ENCODE measurements around the gene ARL15.

The ARL15 gene

GRCh38 chr5:53917826-53918225 lies 392.5 kb downstream of the ARL15 start:
- in situ Hi-C loops (cut with MboI; ENCODE audit: low sequenced_read_pairs), result no loop called here

- in situ Hi-C loops (cut with MboI; ENCODE audit: low sequenced_read_pairs), result no loop called here
Measured at GRCh38 chr5:53917095-53917494, 393.3 kb downstream of the ARL15 start.

- in situ Hi-C loops (cut with MboI; ENCODE audit: low sequenced_read_pairs), result no loop called here
Measured at GRCh38 chr5:53915120-53915519, 395.3 kb downstream of the ARL15 start.

- in situ Hi-C loops (cut with MboI; ENCODE audit: low sequenced_read_pairs), result no loop called here
Measured at GRCh38 chr5:53913941-53914340, 396.4 kb downstream of the ARL15 start.

- in situ Hi-C loops (cut with MboI; ENCODE audit: low sequenced_read_pairs), result no loop called here
Measured at GRCh38 chr5:53908757-53909156, 401.6 kb downstream of the ARL15 start.

GRCh38 chr5:53907827-53908226 lies 402.5 kb downstream of the ARL15 start:
- in situ Hi-C loops (cut with MboI; ENCODE audit: low sequenced_read_pairs), result no loop called here

GRCh38 chr5:53906736-53907135 lies 403.6 kb downstream of the ARL15 start:
- in situ Hi-C loops (cut with MboI; ENCODE audit: low sequenced_read_pairs), result no loop called here

GRCh38 chr5:53902296-53902907 lies 408.0 kb downstream of the ARL15 start:
- in situ Hi-C loops (cut with MboI; ENCODE audit: low sequenced_read_pairs), result no loop called here

GRCh38 chr5:53900677-53901076 lies 409.7 kb downstream of the ARL15 start:
- in situ Hi-C loops (cut with MboI; ENCODE audit: low sequenced_read_pairs), result no loop called here

- in situ Hi-C loops (cut with MboI; ENCODE audit: low sequenced_read_pairs), result no loop called here
Measured at GRCh38 chr5:53895091-53895683, 415.2 kb downstream of the ARL15 start.

GRCh38 chr5:53893626-53894025 lies 416.7 kb downstream of the ARL15 start:
- in situ Hi-C loops (cut with MboI; ENCODE audit: low sequenced_read_pairs), result no loop called here

- in situ Hi-C loops (cut with MboI; ENCODE audit: low sequenced_read_pairs), result no loop called here
Measured at GRCh38 chr5:53892224-53892623, 418.1 kb downstream of the ARL15 start.

- in situ Hi-C loops (cut with MboI; ENCODE audit: low sequenced_read_pairs), result no loop called here
Measured at GRCh38 chr5:53891159-53891558, 419.2 kb downstream of the ARL15 start.

- in situ Hi-C loops (cut with MboI; ENCODE audit: low sequenced_read_pairs), result no loop called here
Measured at GRCh38 chr5:53890490-53890889, 419.9 kb downstream of the ARL15 start.

GRCh38 chr5:53884844-53885243 lies 425.5 kb downstream of the ARL15 start:
- in situ Hi-C loops (cut with MboI; ENCODE audit: low sequenced_read_pairs), result no loop called here

- in situ Hi-C loops (cut with MboI; ENCODE audit: low sequenced_read_pairs), result no loop called here
Measured at GRCh38 chr5:53884417-53884816, 426.0 kb downstream of the ARL15 start.

- in situ Hi-C loops (cut with MboI; ENCODE audit: low sequenced_read_pairs), result no loop called here
Measured at GRCh38 chr5:53882676-53883031, 427.7 kb downstream of the ARL15 start.

- in situ Hi-C loops (cut with MboI; ENCODE audit: low sequenced_read_pairs), result no loop called here
Measured at GRCh38 chr5:53882006-53882675, 428.2 kb downstream of the ARL15 start.

- in situ Hi-C loops (cut with MboI; ENCODE audit: low sequenced_read_pairs), result no loop called here
Measured at GRCh38 chr5:53879708-53880323, 430.6 kb downstream of the ARL15 start.

- in situ Hi-C loops (cut with MboI; ENCODE audit: low sequenced_read_pairs), result no loop called here
Measured at GRCh38 chr5:53878015-53878414, 432.4 kb downstream of the ARL15 start.

GRCh38 chr5:53877243-53877642 lies 433.1 kb downstream of the ARL15 start:
- in situ Hi-C loops (cut with MboI; ENCODE audit: low sequenced_read_pairs), result no loop called here

GRCh38 chr5:53874409-53874808 lies 436.0 kb downstream of the ARL15 start:
- in situ Hi-C loops (cut with MboI; ENCODE audit: low sequenced_read_pairs), result no loop called here

Data from hTERT RPE-1 (cell line).